ENCODE results near the gene CTNNA1.

The CTNNA1 gene

GRCh38 chr5:138903130-138903775 is 150.0 kb downstream of the CTNNA1 start:
- TF ChIP-seq CTCF (IDR thresholded peaks at IDR 0.05; ENCODE audit: control insufficient read depth, extremely low read depth, insufficient read depth): no peak
- DNase-seq (ENCODE audit: low read depth): no peak
- H3K4me3 ChIP-seq (ENCODE audit: low read depth, low read length): no peak overlapping the region

- no peak overlapping the region for H3K4me3 ChIP-seq (ENCODE audit: low read depth, low read length)
- no peak for TF ChIP-seq CTCF (IDR thresholded peaks at IDR 0.05; ENCODE audit: control insufficient read depth, extremely low read depth, insufficient read depth)
- DNase-seq (ENCODE audit: low read depth): no peak
Observed at GRCh38 chr5:138905541-138905940, 152.3 kb downstream of the CTNNA1 start.

DNA sequence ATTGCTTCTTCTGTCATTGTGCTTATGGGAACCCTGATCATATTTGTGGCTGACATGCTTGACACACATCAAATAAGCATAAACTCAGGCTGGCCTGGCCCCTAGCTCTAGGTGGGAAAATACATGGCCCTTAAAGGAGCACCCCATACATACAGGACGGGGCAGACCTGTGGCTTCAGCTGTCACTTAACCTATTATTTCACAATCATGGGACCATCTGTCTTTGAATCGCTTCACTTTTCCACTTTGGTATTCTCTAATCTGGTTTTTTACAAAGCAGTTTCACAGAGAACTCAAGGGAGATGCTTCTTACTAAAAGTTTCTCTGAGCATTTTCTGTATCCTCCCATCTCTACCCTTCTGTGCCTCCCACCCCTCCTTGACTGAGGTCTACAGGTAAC is 156.5 kb downstream of the CTNNA1 start:
- no peak overlapping the region for H3K4me3 ChIP-seq (ENCODE audit: low read depth, low read length)
- TF ChIP-seq CTCF (IDR thresholded peaks at IDR 0.05; ENCODE audit: control insufficient read depth, extremely low read depth, insufficient read depth): no peak
- DNase-seq (ENCODE audit: low read depth): no peak

GRCh38 chr5:138910546-138911185 is 157.4 kb downstream of the CTNNA1 start:
- TF ChIP-seq CTCF (IDR thresholded peaks at IDR 0.05; ENCODE audit: control insufficient read depth, extremely low read depth, insufficient read depth): no peak
- no peak overlapping the region for H3K4me3 ChIP-seq (ENCODE audit: low read depth, low read length)
- no peak for DNase-seq (ENCODE audit: low read depth)

DNA sequence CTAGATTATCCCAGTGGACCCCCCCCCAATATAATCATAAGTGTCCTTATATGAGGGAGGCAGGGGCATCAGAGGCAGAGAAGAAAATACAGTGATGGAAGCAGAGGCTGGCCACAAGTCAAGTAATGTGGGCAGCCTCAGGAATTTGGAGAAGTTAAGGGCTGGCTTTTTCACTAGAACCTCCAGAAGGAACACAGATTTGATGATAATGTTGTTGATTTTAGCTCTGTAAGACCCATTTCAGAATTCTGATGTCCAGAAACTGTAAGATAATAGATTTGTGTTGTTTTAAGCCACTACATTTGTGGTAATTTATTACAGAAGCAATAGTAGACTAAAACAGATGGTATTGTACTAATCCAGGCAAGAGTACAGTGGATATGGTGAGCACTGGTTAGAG is 158.2 kb downstream of the CTNNA1 start:
- H3K4me3 ChIP-seq (ENCODE audit: low read depth, low read length): no peak overlapping the region
- TF ChIP-seq CTCF (IDR thresholded peaks at IDR 0.05; ENCODE audit: control insufficient read depth, extremely low read depth, insufficient read depth): no peak
- no peak for DNase-seq (ENCODE audit: low read depth)

GRCh38 chr5:138912093-138912492 is 158.9 kb downstream of the CTNNA1 start:
- no peak for DNase-seq (ENCODE audit: low read depth)
- TF ChIP-seq CTCF (IDR thresholded peaks at IDR 0.05; ENCODE audit: control insufficient read depth, extremely low read depth, insufficient read depth): no peak

DNA sequence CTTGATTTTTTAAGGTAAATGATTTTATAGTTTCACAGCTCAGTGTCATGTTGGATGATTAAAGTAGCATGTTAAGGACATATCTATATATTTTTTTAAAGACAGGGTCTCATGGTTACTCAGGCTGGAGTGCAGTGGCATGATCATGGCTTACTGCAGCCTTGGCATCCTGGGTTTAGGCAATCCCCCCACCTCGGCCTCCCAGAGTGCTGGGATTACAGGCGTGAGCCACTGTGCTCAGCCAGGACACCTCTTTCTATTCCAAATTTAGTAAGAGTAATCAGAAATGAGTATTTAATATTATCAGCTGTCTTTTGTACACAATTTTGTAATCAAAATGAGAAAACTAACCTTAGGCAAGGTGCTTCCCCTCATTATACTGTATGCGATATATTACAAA is 160.5 kb downstream of the CTNNA1 start:
- TF ChIP-seq CTCF (IDR thresholded peaks at IDR 0.05; ENCODE audit: control insufficient read depth, extremely low read depth, insufficient read depth): no peak
- H3K4me3 ChIP-seq (ENCODE audit: low read depth, low read length): no peak overlapping the region
- DNase-seq (ENCODE audit: low read depth): no peak

More at GRCh38 chr5:138912093-138912492, 158.9 kb downstream of the CTNNA1 start:
- no peak overlapping the region for H3K4me3 ChIP-seq (ENCODE audit: low read depth, low read length)

Measured in LNCaP clone FGC (cell line).